ENCODE measurements around the gene GP1BB.

DNA sequence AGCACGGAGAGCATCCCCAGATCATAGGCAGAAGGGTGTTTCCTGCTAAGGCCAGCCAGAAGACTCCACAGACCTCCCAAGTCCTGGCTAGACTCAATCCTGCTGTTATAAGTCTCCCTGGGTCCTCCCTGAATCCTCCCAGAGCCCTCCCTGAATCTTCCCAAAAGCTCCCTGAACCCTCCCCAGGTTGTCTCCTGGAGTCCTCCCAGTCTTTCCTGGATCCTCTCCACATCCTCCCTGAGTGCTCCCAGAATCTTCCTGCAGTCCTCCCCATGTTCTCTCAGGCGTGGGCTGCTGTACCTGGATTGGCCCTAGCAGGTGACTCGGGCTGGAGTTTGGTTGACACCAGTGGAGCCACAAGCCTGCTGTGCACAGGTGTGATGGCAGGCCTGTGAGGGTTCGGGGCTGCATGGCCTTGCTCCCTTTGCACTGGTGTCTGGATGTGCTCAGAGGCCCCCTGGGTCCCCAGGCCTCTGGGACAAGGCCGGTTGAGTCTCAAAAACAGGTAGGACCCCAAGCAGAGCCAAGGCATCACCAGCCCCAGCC, 11.6 kb downstream of the GP1BB start:
- TF ChIP-seq POLR2A (IDR thresholded peaks at IDR 0.05): no peak
- TF ChIP-seq, protein P1, sequence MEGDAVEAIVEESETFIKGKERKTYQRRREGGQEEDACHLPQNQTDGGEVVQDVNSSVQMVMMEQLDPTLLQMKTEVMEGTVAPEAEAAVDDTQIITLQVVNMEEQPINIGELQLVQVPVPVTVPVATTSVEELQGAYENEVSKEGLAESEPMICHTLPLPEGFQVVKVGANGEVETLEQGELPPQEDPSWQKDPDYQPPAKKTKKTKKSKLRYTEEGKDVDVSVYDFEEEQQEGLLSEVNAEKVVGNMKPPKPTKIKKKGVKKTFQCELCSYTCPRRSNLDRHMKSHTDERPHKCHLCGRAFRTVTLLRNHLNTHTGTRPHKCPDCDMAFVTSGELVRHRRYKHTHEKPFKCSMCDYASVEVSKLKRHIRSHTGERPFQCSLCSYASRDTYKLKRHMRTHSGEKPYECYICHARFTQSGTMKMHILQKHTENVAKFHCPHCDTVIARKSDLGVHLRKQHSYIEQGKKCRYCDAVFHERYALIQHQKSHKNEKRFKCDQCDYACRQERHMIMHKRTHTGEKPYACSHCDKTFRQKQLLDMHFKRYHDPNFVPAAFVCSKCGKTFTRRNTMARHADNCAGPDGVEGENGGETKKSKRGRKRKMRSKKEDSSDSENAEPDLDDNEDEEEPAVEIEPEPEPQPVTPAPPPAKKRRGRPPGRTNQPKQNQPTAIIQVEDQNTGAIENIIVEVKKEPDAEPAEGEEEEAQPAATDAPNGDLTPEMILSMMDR (IDR thresholded peaks at IDR 0.05): no peak
